GM19463 (cell line): ENCODE data around the gene PKNOX2.

ENCODE experiments used
- ATAC-seq: cut with Tn5 transposase; IDR thresholded peaks from one replicate; pipeline ENCODE4 v1.9.1; 2021; ENCODE audit warnings: mild to moderate bottlenecking, moderate library complexity; ENCODE audit not compliant: unreplicated experiment

The PKNOX2 gene

GRCh38 chr11:125457814-125458343 lies 293.3 kb downstream of the PKNOX2 start:
- ATAC-seq: no peak

GRCh38 chr11:125460275-125460674 lies 295.7 kb downstream of the PKNOX2 start:
- ATAC-seq: no peak

GRCh38 chr11:125463590-125464269 lies 299.2 kb downstream of the PKNOX2 start:
- ATAC-seq: no peak

- ATAC-seq: no peak
Measured at GRCh38 chr11:125464270-125464662, 299.7 kb downstream of the PKNOX2 start.

- ATAC-seq: no peak
Measured at GRCh38 chr11:125464666-125465065, 300.1 kb downstream of the PKNOX2 start.

GRCh38 chr11:125465255-125465654 lies 300.7 kb downstream of the PKNOX2 start:
- no peak for ATAC-seq

- no peak for ATAC-seq
Measured at GRCh38 chr11:125465701-125466100, 301.1 kb downstream of the PKNOX2 start.

GRCh38 chr11:125468025-125468424 lies 303.5 kb downstream of the PKNOX2 start:
- ATAC-seq: no peak

GRCh38 chr11:125468852-125469251 lies 304.3 kb downstream of the PKNOX2 start:
- no peak for ATAC-seq

GRCh38 chr11:125470355-125470754 lies 305.8 kb downstream of the PKNOX2 start:
- ATAC-seq: no peak

GRCh38 chr11:125476721-125477120 lies 312.2 kb downstream of the PKNOX2 start:
- ATAC-seq: no peak

- ATAC-seq: no peak
Measured at GRCh38 chr11:125479137-125479536, 314.6 kb downstream of the PKNOX2 start.

- ATAC-seq: no peak
Measured at GRCh38 chr11:125481531-125481930, 317.0 kb downstream of the PKNOX2 start.
